ENCODE results near the gene EPS8L1. TPM values are rescaled to one million over a fixed set of nuclear protein-coding genes. Genes with fewer than 3 reads are reported as not detected.

EPS8L1 gene
- total and polyA plus RNA-seq, 2 of the 4 experiments (the other 2 are of a cell fraction) = 0.90 to 2.9 TPM

DNA sequence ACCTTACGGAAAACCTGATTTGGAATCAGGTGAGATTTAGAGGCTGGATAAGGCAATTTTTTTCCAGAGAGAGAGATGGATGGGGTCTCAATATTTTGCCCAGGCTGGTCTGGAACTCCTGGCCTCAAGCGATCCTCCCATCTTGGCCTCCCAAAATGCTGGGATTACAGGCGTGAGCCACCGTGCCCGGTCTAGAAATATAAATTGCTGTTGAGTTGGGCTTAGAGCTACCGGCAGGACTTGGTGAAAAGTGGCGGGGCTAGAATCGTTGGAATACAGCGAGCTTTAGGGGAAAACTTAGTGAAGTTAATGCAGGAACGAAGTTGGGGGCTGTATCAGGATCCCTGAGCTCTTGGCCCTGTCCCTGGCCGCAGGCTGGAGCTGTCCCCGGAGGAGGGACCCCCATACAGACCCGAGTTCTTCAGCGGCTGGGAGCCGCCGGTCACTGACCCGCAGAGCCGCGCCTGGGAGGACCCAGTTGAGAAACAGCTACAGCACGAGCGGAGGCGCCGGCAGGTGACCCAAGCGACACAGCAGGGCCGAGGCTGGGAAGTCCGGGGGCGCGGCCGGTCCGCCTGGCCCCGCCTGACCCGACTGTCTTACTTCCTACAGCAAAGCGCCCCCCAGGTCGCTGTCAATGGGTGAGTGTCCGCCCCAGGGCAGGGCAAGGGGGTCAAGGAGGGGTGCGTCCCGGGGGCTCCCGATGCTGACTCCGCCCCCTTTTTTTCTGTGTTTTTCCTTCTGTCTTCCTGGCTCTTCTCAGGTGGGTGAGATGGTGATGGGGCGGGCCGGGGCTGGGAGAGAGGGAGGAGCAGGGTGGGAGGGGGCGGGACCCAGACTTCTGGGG is 7.6 kb downstream of the EPS8L1 start (continued):
- TF ChIP-seq, protein P1, sequence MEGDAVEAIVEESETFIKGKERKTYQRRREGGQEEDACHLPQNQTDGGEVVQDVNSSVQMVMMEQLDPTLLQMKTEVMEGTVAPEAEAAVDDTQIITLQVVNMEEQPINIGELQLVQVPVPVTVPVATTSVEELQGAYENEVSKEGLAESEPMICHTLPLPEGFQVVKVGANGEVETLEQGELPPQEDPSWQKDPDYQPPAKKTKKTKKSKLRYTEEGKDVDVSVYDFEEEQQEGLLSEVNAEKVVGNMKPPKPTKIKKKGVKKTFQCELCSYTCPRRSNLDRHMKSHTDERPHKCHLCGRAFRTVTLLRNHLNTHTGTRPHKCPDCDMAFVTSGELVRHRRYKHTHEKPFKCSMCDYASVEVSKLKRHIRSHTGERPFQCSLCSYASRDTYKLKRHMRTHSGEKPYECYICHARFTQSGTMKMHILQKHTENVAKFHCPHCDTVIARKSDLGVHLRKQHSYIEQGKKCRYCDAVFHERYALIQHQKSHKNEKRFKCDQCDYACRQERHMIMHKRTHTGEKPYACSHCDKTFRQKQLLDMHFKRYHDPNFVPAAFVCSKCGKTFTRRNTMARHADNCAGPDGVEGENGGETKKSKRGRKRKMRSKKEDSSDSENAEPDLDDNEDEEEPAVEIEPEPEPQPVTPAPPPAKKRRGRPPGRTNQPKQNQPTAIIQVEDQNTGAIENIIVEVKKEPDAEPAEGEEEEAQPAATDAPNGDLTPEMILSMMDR (conservative IDR thresholded peaks at IDR 0.05; ENCODE audit: low read depth, low read length) = no peak

DNA sequence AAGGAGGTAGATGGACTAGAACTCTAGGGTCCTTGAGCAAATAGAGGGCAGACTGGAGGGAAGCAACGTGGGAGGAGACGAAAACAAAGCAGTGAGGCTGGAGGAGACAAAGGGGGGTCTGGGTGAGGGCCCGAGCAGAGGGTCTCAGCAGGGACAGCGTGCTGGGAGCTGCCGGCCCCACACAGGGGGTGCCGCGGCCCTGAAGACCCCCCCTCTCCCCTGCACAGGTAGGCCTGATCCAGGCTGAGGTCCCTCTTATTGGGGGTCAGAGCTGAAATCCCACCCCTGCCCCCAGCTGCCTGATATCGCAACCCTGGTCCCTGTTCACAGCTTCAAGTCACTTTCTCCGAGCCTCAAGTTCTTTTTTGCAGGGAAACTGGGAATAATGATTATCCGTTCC is 8.7 kb downstream of the EPS8L1 start:
- H3K27ac ChIP-seq (ENCODE audit: insufficient read depth, low read length) = no peak overlapping the region
- H3K27me3 ChIP-seq (ENCODE audit: control insufficient read depth, insufficient read depth, low read length) = peaks cover 57% of the 10 kb centered on the region
- in situ Hi-C loops (cut with MboI; ENCODE audit: low sequenced_read_pairs) (no loop called here), intact Hi-C loops (cut with micrococcal nuclease) (loop anchor here (10.0 kb wide), 1 partner anchor 620 kb away; the partner anchor contains the start of gene LENG9), dilution Hi-C loops (cut with HindIII; ENCODE audit: low sequenced_read_pairs, unreplicated experiment) (no loop called here)
- H3K79me1 ChIP-seq (ENCODE audit: low read depth in 1 of 2, low read length in 2 of 2) = peaks cover 0 to 12% of the 10 kb centered on the region in 2 experiments; a peak in 2 of 4 replicates
- H2AFZ ChIP-seq (replicated peaks; ENCODE audit: low read length, poor library complexity) = no peak overlapping the region
- H4K5ac ChIP-seq (ENCODE audit: low read depth, low read length) = no peak overlapping the region
- peaks cover 4% of the 10 kb centered on the region for H3K9me1 ChIP-seq (ENCODE audit: insufficient read depth, low read length)
- H3K36me3 ChIP-seq (ENCODE audit: control insufficient read depth, insufficient read depth, low read length) = no peaks in the 10 kb centered on the region
- H4K91ac ChIP-seq (ENCODE audit: insufficient read depth, low read depth, low read length) = no peak overlapping the region
- no peak for ATAC-seq (ENCODE audit: low read depth)
- no peak overlapping the region for H2BK5ac ChIP-seq (ENCODE audit: low read depth, low read length, poor library complexity, severe bottlenecking)
- H3K9me3 ChIP-seq (ENCODE audit: control insufficient read depth, insufficient read depth, low read length) = peaks cover 7% of the 10 kb centered on the region; the same call in 1 of the 2 replicates
- no peak for DNase-seq
- TF ChIP-seq NFE2L2 (IDR thresholded peaks at IDR 0.05; ENCODE audit: low read depth, low read length) (no peak), CHD1 (IDR thresholded peaks at IDR 0.05; ENCODE audit: low read depth, low read length) (no peak), RCOR1 (IDR thresholded peaks at IDR 0.05; ENCODE audit: insufficient replicate concordance, low read length) (no peak), RAD21 (IDR thresholded peaks at IDR 0.05; ENCODE audit: low read length) (no peak), POLR2A (IDR thresholded peaks at IDR 0.05; ENCODE audit: low read depth, low read length) (no peak)
- TF ChIP-seq, protein P2, sequence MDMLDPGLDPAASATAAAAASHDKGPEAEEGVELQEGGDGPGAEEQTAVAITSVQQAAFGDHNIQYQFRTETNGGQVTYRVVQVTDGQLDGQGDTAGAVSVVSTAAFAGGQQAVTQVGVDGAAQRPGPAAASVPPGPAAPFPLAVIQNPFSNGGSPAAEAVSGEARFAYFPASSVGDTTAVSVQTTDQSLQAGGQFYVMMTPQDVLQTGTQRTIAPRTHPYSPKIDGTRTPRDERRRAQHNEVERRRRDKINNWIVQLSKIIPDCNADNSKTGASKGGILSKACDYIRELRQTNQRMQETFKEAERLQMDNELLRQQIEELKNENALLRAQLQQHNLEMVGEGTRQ (IDR thresholded peaks at IDR 0.05; ENCODE audit: low read depth, low read length) = no peak
- no peak overlapping the region for H3K4ac ChIP-seq (ENCODE audit: low read depth, low read length)
- H3K14ac ChIP-seq (replicated peaks; ENCODE audit: low read depth, low read length) = no peak overlapping the region
- H2AK5ac ChIP-seq (ENCODE audit: low read depth, low read length) = no peak overlapping the region
- H3K4me3 ChIP-seq (ENCODE audit: insufficient read depth, low read depth, low read length) = no peak overlapping the region
- H3K18ac ChIP-seq (ENCODE audit: low read depth, low read length) = no peak overlapping the region
- H4K8ac ChIP-seq (ENCODE audit: low read depth in 2 of 2, low read length in 2 of 2) = no peak overlapping the region
- no peak overlapping the region for H2BK120ac ChIP-seq (ENCODE audit: low read depth, low read length)
- BruUV-seq (replicated peaks) = no TSS peak
- peaks cover 16% of the 10 kb centered on the region; the same call in 1 of the 2 replicates for H3K4me1 ChIP-seq (ENCODE audit: control insufficient read depth, insufficient read depth, low read length)
- peaks cover 33% of the 10 kb centered on the region for H4K20me1 ChIP-seq (ENCODE audit: insufficient read depth, low read length)
- ChIA-PET CTCF (no interaction called here), POLR2A (ENCODE audit: unreplicated experiment) (no interaction called here)
- H3K4me2 ChIP-seq (ENCODE audit: low read depth, low read length) = no peak overlapping the region
- H3K23ac ChIP-seq (ENCODE audit: low read depth, low read length) = no peak overlapping the region
- no CpG with 5 or more reads among the region's 10 CpGs for WGBS, 2 experiments (ENCODE audit: extremely low coverage in 2 of 2, insufficient read length in 1 of 2)
- no peak overlapping the region for H2AK9ac ChIP-seq (replicated peaks; ENCODE audit: low read depth, low read length, poor library complexity)
- no peak overlapping the region for H3K9ac ChIP-seq (ENCODE audit: low read depth, low read length)
- H2BK20ac ChIP-seq (ENCODE audit: low read depth, low read length) = no peak overlapping the region
- no peak overlapping the region for H3K56ac ChIP-seq (ENCODE audit: extremely low read depth, insufficient read depth, low read length)
- no peak overlapping the region for H2BK15ac ChIP-seq (ENCODE audit: low read depth, low read length)
